Superior temporal gyrus (tissue), 1 donor: ENCODE measurements around the gene LCOR.

ENCODE experiments used
- DNase-seq: peaks from one replicate; pipeline ENCODE4 v3.0.0-alpha.2; 2016; ENCODE audit errors: extremely low spot score

The LCOR gene

DNA sequence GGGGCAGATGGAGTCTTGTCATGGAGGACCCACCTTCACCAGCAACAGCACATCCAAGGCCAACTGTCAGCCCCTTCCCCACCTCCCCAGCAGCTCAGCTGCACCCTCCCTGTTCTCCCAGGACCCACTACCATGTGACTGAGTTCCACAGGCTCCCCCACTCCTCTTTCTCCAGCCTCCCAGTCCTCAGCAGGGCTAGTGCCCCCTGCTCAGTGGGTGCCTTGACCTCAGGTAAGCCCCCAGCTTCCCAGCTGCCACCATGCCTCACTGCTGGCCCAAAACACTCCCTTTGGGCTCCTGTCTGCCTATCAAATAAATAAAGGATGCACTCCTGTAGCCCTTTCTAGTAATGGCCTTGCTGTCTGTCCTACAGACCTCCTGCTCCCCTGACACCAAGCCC is 179.3 kb downstream of the LCOR start:
- no peak for DNase-seq

GRCh38 chr10:97012470-97012869 is 180.4 kb downstream of the LCOR start:
- DNase-seq: no peak

- DNase-seq: no peak
Observed at GRCh38 chr10:97013568-97013967, 181.5 kb downstream of the LCOR start.

DNA sequence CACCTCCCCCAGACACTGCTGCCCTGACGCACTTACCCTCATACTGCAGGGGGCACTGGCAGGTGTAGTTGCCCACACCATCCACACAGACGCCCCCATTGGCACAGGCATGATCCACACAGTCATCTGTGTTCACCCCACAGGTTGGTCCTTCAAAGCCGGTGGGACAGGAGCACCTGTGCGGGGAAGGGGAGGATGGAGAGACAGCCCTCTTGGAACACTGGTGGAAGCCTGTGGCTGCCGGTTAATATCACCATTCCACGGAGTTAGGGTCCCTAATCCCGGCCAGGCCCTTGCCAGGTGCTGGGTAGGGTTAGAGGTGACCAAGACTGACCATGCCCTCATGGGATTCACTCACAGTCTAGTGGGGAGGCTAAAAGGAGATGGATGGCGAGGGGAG is 181.9 kb downstream of the LCOR start:
- no peak for DNase-seq

DNA sequence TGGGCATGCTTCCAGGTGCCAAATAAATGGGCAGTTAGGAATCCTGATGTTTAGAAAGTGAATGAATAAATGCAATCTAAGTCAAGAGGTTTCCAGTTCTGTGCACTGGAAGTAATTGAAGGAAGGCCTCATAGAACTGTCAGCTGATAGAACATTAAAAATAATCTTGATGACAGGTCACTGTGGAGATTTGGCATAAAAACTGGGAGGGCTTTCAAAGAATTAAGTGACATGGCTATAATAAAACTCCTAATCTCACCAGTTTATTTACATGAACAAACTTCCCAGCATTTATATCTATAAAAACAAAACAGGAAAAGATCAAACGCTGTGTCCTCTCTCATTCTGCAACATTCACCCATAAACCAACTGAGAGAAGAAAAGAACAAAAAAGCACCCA is 183.1 kb downstream of the LCOR start:
- no peak for DNase-seq

DNA sequence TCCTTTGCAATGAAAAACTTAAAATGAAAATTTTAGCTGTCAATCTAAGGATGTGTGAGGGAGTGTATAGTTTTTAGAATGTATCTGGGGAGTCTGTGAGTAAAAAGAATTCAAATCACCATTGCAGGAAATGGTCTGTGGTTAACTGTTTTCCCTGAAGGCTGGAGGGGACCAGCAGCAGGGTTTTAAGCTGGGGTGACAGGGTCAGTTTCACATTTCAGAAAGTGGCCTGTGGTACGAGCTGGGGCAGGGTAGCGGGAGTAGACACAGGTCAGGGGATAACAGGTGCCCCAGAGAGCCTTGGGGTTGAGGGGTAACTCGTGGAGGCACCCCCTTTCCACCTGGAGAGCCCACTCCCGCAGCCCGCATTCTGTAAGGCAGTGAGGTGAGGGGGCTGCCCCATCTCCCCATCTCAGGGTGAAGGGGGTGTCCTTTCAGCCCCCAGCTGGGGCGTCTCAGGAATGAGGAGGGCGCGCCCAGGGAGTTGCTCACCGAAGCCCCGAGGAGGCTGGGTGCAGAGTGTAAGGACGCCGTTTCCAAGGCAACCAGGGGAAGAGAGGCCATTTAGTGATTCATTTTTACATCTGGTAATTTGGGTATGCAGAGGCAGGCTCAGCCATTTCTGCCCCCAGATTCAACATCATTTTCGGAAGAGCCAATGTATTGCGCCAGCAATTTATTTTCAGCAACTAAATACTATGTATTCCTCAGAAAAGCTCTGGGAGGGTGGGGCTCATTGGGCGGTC is 184.8 kb downstream of the LCOR start:
- DNase-seq: peak; percentile 25

DNA sequence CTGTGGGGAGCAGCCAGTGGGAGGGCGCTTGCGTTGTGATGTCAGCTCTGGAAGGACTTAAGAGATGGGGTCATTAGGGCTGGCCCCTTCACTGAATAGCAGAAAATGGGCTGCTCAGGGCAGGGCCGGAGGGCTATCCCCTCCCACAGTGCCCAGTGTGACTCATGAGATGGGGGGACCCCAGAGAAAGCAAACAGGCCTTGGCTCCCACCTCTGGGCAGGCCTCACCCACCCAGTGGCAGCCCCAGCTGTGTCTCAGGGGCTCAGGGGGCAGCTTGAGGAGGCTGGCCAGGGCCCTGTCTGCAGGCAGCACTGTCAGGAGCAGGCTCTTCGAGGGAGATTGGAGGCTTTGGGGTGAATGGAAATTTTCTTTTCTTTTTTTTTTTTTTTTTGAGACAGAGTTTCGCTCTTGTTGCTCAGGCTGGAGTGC is 185.4 kb downstream of the LCOR start:
- no peak for DNase-seq

DNA sequence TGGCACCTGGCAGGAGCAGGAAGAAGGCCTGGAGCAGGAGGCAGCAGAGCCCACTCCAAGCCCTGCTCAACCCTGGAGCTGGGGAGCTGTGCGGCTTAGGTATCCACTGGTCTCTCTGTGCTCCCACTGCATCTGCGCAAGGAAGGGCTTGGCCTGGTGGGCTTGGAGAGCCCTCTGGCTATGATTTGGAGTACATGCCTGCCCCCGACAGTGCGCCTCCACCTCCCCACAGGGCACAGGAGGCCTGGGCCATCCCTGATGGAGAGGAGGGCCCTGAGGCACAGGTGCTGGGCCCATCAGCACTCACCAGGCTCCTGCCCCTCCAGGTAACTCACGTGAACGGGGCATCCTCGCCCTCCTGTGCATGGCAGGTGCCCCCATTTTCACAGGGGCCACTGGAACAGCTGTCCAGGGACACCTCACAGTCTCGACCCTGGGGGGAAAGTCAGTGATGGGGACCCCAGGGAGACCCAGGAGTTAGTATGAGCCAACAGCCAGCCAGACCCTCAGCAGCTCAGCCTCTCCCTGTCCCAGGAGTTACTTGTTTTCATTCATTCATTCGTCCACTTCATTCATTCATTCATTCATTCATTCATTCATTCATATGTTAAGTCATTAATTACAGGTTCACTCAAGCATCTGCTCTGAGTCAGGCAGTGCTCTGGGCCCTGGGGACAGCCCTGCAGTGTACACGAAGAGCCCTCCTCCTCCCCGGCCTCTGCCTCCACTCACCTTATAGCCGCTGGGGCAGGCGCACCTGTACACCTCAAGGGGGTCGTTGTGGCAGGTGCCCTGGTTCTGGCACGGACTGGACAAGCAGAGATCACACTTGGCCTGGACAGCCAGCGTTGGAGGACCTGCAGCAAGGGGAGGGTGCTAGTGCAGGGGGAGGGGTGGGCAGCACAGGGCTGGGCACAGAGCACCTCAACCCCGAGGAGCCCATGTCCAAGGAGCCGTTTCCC is 186.4 kb downstream of the LCOR start:
- no peak for DNase-seq

DNA sequence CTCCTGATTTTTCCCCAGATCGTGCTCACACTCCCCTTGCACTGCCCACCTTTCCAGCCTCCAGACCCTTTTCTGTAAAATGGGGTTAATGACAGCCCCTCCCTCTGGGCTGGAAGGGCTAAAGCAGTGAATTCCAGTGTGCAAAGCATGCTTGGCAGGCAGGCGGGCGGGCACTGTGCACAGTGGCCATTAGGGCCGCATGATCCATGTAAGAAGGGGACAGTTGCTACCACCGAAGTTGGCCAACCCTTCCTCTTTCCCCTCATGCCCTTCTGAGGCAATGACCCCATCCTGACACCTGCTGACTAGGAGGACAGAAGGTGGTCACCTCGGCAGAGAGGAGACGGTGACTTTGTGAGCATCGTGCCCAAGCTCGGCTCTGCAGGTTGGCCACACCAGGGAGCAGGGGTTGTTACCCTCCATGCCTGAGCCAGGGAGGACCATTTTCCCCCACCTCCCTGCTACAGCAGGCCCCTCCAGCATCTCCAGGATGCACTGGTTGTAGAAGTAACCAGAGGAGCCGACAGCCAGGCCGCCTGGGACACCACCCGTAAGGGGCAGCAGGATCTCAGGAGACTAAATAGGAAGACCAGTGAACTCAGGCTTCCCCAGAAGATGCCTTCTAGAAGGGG is 187.2 kb downstream of the LCOR start:
- no peak for DNase-seq

DNA sequence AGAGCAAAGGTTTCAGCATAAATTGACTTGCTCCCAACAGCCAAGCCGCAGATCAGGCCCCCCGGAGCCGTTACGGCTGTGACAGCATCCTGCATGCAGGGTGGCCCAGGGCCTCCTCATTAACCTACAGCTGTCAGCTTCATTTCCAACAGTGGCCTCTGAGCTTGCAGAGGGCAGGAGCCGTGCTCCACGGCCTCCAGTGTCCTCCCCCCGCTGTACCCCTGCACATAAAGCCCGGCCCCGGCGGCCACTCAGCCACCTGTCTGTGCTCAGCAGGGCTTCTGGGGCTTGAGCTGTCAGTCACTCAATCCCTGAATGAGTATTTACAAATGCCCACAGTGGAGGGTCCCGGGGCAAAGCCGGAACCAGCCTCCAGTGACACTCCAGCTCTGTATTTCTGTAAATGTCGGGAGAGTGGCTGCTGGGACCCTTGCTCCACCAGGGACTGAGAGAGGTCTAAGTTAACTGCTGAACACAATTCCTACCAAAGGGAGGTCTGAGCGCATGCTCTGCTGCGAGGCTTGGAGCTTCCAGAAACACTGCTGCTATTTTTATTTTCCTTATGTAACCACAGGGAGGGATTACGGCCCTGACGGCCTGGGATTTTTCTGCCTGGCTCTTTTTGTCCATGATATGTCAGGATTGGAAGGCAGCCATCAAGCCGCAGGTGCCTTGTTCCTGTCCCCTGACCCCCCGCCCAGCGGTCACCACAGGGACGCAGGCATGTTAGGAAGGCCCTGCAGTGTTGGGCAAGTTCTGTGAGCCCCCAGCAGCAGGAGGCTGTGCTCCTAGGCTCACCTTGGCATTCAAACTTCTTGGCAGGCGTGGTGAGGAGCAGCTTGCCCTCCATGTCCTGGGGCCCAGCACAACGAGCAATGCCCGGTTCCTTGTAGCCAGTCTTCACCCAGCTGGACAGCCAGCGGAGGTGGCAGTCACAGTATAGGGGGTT is 188.6 kb downstream of the LCOR start:
- DNase-seq: peak; percentile 81

GRCh38 chr10:97022616-97023015 is 190.5 kb downstream of the LCOR start:
- DNase-seq: no peak

GRCh38 chr10:97023401-97024167 is 191.5 kb downstream of the LCOR start:
- no peak for DNase-seq

DNA sequence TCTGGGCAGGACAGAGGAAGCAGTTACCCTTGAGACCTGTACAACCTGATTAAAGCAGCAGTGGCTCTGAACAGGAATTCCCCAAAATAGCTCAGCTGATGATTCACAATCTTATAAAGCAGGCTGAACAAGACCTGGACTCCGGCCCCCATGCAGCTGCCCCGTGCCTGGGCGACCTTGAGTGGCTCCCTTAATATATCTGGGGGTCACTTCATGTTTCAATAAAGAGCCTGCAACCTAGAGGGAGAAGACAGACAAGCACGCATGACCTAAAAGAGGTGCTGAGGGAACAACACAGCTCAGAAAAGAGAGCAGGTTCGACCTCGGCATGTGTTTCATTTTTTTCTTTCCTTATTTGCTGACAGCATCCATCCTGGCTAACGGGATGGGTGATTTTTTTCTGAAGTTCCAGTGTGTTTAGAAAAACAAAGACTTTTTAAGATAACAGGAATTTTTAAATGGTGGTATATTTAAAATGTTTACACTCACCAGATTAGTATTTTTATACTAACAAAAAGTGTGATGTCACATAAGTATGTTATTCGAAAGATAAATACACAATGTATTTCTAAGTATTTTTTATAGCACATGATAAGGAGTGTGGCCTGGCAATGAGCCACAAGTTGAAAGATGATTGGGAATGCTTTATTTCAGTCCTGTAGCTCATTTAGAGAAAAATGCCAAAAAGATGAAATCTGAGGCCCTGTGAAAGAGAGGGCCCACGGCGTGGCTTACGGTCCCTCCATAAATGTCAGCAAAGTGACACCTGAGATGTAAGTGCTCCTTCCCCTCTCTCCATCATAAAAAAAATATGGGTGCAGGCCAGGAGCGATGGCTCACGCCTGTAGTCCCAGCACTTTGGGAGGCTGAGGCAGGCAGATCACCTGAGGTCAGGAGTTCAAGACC is 192.3 kb downstream of the LCOR start:
- no peak for DNase-seq

DNA sequence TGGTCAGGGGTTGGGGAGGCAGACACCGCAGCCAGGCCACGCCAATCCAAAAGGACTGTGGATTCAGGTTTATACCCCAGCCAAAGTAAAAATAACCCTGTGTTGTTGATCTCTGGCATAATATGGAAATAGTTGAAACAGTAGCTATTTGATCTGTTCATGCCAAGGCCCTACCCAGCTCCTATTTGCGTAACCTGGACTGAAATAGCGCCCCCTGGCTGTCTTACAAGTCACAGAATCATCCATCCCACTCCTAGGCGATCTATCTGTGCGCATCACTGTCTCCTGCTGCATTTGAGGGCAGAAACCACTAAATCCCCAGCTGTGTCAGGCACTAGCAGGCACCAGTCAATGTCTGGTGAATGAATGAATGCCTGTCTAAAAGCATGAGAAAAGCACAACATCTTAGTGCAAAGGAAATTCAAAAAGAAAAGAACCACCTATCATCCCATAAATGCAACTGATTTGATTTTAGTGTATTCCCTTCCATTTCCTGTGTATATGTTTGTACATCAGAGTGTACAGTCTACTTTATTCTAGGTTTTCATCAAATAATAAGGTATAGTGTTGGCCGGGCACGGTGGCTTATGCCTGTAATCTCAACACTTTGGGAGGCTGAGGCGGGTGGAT is 193.6 kb downstream of the LCOR start:
- peak; percentile 86 for DNase-seq

GRCh38 chr10:97028126-97028831 is 196.2 kb downstream of the LCOR start:
- DNase-seq: no peak

DNA sequence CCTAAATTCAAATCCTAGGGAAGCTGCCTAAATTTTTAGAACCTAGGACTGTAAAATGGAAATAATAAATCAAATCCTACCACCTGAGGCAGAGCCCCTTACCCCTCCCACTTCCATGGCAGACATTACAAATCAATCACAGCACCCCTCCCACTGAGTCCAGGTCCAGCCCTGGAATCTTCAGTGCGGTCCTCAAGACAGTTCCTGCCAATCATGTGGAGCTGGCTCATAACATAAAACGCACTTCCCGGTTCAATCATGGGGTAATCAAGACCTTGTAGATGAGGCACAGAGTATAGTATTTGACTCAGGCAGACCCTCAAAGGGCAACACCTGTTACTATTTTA is 196.7 kb downstream of the LCOR start:
- no peak for DNase-seq

DNA sequence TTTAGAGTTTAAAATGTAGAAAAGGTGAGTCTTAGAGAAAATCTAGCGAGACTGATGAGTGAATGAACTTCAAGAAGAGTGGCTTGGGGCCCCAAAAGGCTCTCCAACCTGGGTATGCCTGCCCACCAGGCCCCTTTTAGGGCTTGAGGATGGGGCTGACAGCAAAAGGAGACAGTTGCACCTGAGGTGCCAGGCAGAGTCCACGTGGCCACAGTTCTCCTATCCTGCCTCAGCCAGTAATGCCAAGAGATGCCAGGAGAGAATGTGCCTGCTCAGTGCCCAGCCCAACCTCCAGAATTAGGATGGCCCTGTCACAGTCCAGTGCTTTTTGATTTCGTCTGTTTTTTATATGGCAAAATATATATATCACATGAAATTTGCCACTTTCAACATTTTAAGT is 197.2 kb downstream of the LCOR start:
- DNase-seq: no peak

GRCh38 chr10:97030894-97031293 is 198.8 kb downstream of the LCOR start:
- no peak for DNase-seq
